GDM1 (cell line): Measurements from ENCODE around the gene INO80B.
"Not testable (repeated sequence)": the region's sequence is repeated elsewhere in the genome, so short reads cannot be mapped to it uniquely, and the experiment has no call there.

ENCODE experiments used
- DNase-seq: peaks from one replicate; lab custom pipeline; 2025; lab: John Stamatoyannopoulos, UW

INO80B gene

DNA sequence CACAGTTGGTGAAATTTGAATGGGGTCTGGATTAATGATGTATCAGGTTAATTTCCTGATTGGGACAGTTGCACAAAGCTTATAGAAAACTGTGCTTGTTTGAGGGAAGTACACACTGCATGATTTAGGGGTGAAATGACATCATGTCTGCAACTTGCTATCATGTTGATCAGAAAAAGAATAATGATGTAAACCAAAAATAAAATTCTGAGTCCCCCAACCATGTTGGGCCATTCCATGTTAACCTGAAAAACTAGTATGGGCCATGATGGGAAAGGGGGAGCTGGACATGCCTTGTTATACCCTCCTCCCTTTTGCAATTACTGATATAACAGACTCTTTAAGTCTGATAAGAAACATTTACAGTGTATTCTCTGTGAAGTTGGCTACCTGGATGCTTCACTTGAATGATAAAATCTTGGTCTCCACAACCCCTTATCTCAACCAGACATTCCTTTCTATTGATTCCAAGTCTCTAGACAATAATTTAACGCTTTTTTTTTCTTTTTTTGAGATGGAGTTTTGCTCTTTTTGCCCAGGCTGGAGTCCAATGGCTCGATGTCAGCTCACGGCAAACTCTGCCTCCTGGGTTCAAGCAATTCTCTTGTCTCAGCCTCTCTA is 4.2 kb upstream of the INO80B start:
- no peak for DNase-seq

GRCh38 chr2:74457129-74457548 is 2.3 kb downstream of the INO80B start:
- DNase-seq = no peak

- peak; percentile 62 for DNase-seq
These were observed 2.8 kb downstream of the INO80B start for GRCh38 chr2:74457549-74458131.

GRCh38 chr2:74458132-74458937 is 3.4 kb downstream of the INO80B start, which contains the start of gene WBP1:
Gene WBP1 (plus strand): TSS chr2:74458438. CDS start chr2:74458603, 165 bp downstream.
- DNase-seq = peak; percentile 100

GRCh38 chr2:74458938-74459363 is 4.1 kb downstream of the INO80B start:
- DNase-seq = no peak

GRCh38 chr2:74459503-74460118 is 4.7 kb downstream of the INO80B start:
- not testable (repeated sequence) for DNase-seq

DNA sequence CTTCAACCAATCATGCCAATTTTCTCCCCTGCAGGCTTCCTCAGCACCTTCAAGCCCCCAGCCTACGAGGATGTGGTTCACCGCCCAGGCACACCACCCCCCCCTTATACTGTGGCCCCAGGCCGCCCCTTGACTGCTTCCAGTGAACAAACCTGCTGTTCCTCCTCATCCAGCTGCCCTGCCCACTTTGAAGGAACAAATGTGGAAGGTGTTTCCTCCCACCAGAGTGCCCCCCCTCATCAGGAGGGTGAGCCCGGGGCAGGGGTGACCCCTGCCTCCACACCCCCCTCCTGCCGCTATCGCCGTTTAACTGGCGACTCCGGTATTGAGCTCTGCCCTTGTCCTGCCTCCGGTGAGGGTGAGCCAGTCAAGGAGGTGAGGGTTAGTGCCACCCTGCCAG is 5.3 kb downstream of the INO80B start:
- DNase-seq = not testable (repeated sequence)

- DNase-seq = no peak
These were observed 6.5 kb downstream of the INO80B start for GRCh38 chr2:74461187-74462053.

GRCh38 chr2:74462054-74462785 is 7.3 kb downstream of the INO80B start:
- DNase-seq = no peak

DNA sequence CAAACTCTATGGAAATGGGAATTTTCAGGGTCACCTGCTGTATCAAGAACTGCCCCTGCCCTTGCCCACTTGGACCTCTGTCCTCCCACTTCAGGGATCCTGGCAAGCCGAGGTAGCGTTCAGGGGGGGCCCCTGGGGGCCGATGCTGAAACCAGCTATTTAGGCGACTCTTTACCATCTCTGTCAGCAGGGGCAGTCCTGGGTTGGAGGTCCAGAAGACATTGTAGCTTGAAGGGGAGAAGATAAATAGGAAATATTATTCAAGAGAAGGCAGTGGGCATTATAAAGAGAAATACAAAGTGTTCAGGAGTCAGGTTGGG is 7.9 kb downstream of the INO80B start:
- no peak for DNase-seq

GRCh38 chr2:74464406-74464805 is 9.5 kb downstream of the INO80B start:
- no peak for DNase-seq

DNA sequence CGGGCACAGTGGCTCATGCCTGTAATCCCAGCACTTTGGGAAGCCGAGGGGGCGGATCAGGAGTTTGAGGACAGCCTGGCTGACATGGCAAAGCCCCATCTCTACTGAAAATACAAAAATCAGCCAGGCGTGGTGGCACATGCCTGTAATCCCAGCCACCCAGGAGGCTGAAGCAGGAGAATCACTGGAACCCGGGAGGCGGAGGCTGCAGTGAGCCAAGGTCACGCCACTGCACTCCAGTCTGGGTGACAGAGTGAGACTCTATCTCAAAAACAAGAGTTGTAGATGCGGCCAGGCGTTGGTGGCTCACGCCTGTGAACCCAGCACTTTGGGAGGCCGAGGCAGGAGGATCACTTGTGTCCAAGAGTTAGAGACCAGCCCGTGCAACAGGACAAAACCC is 15.9 kb downstream of the INO80B start:
- DNase-seq = not testable (repeated sequence)

DNA sequence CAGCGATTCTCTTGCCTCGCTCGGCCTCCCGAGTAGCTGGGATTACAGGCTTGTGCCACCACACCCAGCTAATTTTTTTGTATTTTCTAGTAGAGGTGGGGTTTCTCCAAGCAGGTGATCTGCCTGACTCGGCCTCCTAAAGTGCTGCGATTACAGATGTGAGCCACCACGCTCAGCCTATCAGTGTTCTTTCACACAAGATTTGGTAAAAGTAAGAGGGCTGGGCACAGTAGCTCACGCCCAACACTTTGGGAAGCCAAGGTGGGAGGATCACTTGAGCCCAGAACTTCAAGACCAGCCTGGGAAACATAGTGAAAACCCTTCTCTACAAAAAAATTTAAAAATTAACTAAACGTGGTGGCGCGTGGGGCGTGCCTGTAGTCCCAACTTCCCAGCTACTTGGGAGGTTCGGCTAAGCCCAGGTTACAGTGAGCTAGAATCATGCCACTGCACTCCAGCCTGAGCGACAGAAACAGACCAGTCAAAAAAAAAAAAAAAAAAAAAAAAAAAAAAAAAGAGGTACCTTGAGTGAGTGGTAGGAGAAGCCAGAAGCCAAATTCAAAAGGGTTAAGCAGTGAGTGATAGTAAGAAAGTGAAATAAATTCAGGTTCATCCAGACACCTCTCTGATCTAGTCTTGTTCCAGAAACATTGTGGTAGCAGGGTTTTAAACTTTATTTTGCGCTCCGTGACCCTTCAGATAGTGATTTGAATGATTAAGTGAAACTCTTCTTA is 16.6 kb downstream of the INO80B start:
- no peak for DNase-seq

DNA sequence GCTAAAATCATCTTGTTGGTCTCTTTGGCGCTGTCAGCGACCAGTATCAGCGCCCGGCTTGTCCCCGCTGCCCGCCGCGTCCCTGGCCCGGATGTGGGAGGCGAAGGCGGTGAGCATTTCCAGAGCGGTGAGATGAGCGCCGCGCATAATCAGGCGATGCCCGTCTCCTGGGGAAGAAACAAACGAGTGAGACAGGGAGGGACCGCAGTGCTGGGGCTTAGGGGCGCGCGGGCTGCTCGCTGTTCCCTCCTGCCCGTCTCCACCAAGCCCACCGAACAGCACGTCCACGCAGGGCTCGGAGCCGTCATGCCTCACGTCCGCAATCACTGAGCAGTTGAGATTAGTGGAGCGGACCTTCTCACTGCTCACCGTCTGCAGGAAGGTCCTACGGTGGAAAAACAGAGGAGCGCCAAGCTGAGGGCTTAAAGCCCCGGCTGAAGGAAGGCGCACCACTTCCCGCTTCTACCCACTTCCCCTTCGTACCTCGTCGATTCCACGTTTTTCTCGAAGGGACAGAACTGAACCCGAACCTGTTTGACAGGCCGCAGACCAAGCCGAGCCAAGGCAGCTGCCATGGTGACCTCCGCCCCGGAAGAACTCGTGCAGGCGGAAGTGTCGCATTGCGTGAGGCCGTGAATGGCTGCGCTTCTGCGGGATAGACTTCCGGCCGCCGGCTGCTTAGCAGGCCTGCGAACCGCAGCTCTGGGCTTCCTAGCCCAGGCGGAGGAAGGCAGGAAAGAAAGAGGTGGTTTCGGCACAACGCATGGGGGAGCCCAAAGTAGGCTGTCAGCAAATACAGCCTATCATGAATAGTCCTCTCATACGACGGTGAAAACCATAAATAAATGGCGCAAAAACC is 17.4 kb downstream of the INO80B start, which contains the start of gene MRPL53:
TSS of gene MRPL53 (minus strand) at position 595 of the 859 bp plus-strand sequence. CDS start at position 575, 20 bp downstream.
- peak; percentile 91 for DNase-seq

DNA sequence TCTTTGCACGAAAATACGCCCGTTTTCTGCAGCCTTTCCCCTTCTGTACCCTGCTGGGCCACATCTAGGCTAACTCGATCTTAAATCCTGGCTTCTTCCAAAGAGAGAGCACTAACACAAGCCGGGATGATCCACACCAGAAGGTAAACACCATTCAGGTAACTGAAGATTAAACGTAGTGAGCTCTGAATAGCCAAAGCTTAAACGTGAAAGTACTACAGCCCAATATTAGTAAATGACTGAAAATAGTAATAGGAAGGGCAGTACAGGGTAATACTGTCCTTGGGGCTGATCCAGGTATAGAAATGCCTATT is 18.0 kb downstream of the INO80B start:
- DNase-seq = no peak

GRCh38 chr2:74474481-74474880 is 19.6 kb downstream of the INO80B start:
- no peak for DNase-seq

- no peak for DNase-seq
These were observed 20.0 kb downstream of the INO80B start for GRCh38 chr2:74474899-74475298.

- no peak for DNase-seq
These were observed 26.5 kb downstream of the INO80B start for GRCh38 chr2:74481431-74481830.
